Fibroblast of skin of left biceps (primary cell): ENCODE data around the gene UBE2V1.
"Not testable (repeated sequence)": the region's sequence is repeated elsewhere in the genome, so short reads cannot be mapped to it uniquely, and the experiment has no call there.

ENCODE experiments used
- DNase-seq, 2 experiments: peaks; one replicate each; pipeline ENCODE4 v3.0.0-alpha.2; 2013; ENCODE audit warnings: low read depth in 2 of 2

The UBE2V1 gene

DNA sequence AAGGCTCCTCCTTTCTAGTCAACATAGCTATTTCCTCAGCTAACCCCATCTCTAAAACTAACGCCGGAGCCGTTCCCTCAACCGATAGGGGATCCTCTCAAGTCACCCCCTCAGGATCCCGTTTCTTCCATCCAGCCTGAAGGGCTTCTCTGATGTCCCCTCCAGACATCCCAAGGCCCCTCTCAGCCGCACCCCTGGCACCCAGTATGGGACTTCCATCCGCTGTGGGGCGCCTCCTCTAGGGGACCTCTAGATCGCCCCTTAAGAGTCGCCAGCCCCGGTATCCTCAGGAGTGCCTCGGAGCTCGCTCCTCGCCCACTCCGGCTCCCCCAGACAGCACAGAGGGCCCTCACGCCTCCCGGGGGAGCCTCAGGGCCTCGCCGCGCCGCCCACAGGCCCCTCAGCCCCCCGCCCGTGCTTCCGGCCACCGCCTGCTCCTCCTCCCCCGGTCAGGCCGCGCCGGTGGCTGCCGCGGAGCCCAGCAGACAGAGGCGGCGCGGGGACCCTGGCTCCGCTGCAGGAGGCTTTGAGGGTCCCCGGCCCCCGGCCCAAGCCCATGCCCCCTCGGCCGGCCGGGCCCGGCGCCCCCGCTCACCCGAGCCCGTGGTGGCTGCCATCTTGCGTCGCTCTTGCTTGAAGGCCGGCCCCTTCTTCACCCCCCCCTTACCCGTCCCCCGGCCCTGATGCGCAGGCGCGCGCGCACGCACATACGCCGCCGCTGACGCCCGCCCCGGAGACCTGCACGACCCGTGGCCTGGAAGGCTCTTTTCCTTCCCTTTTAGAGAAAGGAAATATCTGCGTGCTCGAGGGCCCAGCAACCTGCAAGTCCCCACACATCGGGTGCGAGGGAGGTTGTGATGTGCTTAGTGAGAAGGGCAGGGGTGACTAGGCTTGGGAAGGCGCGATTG is at the start of gene UBE2V1:
Gene UBE2V1 (minus strand): TSS at position 639 of the 908 bp plus-strand sequence. CDS start 22 bp downstream, at position 617.
- DNase-seq = peak; percentile 47 to 48

DNA sequence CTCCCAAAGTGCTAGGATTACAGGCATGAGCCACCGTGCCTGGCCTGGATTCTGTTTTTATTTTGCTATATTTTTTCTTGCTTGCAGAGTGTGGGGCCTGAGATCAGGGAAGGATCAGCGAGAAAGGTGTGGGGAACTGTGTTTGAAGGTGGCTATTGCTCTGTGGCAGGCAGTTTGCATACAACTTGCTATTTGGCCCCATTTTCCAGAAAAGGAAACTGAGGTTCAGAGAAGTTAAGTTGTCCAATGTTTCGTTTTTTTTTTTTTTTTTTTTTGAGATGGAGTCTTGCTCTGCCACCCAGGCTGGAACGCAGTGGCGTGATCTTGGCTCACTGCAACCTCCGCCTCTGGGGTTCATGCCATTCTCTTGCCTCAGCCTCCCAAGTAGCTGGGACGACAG is 48.5 kb upstream of the UBE2V1 start:
- DNase-seq = not testable (repeated sequence)

DNA sequence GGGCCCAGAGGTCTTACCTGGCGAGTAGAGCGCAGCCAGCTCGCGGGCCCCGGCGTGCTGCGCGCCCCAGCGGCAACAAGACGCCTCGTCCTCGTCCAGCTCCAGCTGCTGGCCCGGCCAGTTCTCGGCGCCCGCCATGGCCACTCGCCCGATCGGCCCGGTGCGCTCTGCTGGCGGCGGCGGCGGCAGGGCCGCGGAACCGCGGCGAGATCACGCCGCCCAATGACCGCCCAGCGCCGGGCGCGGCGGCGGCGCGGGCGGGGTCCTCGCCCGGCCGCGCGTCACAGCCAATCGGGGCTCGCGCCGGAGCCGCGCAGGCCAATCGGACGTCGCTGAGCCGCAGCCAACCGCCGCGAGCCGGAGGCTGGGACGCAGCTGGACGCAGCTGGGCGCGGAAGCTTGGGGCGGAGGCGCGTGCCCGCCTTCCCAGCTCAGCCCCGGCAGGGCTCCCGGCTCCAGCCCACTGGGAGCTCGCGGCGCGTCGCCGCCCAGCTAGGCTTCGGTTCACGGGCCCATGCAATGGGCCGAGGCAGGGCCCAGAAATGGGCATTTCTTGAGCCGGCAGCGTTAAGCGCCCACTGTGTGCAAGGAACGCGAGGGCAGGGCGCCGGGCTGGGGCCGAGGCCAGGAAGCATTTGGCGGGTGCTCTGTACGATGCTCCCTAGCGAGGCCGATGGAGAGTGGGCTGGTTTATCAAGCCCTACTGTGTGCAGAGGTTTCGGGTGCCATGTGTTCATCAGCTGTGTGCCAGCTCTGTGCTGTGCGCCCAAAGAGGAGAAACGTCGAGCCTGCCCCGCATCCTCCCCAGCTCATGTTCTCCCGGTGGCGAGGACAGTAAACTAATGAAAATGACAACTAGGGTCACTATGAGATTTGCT is 40.8 kb upstream of the UBE2V1 start, which contains the start of gene PEDS1:
Gene PEDS1 (minus strand): TSS at position 224 of the 878 bp plus-strand sequence. CDS start 86 bp downstream, at position 138.
- peak; percentile 71 to 79 for DNase-seq

DNA sequence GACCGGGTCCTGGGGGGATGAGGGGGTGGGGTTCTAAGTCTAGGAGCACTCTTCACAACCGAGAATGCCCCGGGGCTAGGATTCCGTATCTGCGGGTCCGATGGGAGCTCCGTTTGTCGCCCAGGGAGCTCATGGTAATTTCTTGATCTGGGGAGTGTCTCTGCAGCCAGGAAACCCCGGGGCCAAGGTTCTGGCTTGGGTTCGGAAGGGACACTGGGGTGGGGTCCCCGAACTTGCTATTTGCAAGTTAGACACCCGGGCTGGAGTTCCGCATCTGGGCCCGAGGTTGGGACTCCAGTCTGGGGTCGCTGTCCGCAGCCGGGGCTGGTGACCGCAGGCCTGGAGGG is 40.2 kb upstream of the UBE2V1 start:
- no peak for DNase-seq

DNA sequence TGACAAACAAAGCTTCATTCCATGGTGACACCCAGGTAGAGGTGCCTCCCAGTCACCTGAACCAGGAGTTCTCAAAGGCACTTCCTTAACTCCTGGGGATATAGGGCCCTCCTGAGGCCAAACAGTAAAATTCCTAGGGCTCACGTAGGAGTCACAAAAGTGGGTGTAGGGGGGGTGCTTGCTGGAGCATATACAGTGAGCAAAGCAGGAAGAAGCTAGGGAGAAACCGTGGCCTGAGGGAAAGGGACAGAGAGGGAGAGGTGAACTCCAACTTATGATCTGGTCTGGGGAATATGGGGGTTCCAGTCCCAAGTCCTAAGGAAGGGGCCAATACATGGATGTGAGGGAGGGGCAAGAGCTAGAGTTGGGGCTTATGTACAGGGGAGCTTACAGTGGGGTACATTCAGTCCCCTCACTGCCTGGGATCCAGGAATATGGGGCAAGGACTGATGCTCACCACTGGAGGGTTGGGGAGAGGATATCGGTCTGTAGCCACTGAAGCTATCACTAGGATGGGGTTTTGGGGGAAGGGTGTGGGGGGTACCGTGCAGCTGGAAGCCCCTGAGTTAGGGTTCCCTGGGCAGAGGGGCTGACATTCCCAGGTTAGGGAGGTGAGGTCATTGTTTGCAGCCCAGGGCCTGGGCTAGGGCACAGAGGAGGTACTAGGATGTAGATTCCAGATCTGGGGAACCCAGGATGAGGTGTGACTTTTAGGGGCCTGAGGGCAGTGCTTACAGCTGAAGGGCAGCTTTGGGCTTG is 39.6 kb upstream of the UBE2V1 start:
- no peak for DNase-seq

DNA sequence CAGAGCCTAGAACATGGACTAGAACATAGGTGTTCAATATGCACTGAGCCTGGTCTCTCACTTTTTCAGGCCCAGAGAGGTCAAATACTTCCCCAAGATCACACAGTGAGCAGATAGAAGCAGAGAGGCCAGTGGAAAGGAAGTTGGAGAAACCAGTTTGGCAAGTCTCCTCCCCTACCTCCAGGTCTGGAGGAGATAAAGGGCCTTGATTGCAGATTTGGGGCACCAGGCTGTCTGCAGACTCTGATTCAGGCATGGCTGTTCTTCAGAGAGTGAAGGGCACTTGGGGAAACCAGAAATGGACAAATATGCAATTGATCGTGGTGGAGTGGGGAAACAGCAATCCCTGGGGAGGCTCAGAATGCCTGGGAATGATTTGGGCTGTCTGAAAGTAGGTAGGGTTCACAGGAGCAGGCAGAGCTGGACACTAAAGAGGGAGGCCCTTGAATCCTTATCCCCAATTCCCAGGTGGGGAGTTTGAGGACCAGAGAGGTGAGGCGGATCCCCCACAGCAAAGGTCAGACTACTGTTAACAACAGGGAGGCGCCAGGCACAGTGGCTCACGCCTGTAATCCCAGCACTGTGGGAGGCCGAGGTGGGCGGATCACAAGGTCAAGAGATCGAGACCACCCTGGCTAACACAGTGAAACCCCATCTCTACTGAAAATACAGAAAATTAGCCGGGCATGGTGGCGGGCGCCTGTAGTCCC is 38.2 kb upstream of the UBE2V1 start:
- DNase-seq = no peak

DNA sequence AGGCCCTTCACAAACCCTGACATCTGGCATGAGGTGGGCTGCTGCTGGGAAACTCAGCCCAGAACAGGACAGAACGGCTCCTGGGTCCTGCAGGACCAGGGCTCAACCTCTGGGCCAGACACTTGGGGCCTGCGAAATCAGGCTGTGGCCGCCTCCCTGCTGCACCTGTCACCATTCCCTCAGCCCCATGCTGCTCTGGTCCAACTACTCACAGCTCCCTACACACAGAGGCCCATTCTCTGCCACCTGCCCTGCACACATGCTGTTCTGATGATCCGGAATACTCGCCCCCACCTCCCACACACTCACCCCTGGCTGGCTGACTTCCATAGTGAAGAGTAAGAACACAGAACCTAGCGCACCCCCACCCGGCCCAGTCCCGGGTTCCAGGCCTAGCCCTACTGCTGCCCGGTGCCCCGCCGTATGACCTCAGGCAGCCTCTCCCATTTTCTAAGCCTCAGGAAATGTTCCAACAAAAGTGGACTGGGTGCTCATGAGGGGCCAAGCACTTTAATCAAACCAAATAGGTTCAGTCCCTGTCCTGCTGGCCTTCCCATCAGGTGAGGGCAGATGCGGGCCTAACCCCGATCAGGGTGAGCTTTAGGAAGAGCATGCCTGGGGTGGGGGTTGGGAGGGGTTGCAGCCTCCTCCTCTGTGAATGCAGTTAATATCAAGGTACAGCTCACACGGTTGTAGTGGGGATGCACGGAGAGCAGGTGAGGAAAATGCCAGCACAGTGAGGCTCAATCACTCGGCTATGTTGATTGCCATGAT is 36.7 kb upstream of the UBE2V1 start:
- no peak for DNase-seq

DNA sequence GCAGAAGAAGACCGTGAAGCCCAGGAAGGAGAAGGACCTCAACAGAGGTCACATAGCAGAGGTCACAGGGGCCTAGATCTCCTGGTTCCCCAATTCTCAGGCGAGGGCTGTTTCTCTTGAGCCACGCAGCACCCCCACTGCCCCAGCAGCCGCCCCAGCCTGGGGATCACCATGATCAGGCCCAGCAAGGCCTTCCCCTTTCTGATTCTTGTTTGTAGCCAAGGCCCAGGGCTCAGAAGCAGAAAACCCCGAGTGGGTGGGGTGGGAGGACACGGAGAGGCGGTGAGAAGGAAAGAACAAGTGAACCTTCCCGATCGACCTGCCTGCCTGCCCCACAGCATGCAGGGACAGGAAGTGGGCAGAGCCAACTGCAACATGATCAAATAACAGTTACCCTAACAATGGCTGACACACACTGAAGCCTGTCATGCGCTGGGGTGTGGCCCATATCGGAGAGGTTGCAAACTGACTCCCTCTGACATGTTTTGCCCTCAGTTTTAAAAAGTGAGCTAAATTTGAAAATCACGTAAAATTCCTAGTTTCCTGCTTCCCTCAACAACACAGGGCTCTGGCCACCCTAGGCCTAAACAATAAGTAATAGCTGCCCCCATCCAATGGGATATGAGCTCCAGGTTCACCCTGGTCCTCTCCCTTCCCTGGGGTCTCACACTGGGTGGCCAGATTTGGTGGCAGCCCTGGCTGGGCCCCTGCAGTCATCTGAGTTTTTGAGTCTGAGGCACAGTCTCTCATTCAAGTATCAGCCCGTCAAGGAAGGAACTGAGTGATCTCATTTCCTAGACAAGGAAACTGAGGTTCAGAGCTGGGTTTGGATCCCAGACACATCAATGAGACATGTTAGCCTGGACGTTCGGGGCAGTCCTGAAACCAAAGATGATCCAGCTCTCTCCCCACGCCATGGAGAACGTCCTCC is 34.0 kb upstream of the UBE2V1 start:
- DNase-seq = no peak

DNA sequence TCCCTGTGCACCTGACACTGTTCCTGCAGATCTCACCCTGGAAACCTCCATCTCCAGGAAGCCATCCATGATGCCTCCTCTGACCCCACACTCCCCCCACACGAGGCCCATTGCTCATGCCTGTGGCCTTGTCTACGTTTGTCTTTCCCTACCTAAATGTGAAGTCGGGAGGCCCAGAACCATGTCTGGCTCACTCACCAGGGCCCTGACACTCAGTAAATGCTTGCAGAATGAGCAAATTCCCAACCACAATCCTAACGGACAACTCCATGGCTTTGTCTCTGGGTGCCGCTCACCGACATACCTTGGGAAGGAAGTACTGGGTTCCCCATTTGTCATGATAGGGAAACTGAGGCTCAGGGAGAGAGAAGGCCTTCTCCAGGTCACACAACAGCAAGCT is 33.3 kb upstream of the UBE2V1 start:
- no peak for DNase-seq

DNA sequence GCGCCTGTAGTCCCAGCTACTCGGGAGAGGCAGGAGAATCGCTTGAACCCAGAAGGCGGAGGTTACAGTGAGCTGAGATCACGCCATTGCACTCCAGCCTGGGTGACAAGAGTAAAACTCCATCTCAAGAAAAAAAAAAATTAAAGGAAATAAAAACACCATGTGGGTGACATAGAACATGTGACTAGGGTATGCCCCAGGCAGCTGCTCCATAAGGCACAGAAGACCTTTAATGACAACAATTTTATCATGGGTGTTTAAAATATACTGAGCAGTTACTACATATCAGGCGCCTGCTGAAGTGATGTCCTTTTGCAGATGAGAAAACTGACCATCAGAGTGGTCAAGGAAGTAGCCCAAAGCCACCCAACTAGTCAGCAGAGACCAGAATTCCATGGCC is 32.6 kb upstream of the UBE2V1 start:
- DNase-seq = no peak

DNA sequence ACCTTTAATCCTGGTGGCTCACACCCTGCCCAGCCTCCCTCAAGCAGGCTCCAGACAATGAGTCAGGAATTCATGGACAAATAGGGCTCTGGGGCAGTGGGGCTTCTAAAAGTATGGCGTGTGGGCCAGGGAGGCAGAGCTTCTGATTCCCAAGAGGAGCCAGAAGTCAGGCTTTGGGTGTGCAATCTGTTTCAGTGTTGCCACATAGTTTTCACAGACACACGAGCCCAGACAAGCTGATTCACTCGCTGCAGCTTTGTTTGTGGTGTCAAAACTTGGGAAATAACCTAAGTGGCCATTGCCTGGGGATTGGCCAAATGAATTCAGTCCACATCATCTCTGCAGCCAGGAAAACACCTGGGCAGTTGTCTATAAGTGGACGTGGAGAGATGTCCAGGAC is 31.4 kb upstream of the UBE2V1 start:
- peak; percentile 92 to 93 for DNase-seq

DNA sequence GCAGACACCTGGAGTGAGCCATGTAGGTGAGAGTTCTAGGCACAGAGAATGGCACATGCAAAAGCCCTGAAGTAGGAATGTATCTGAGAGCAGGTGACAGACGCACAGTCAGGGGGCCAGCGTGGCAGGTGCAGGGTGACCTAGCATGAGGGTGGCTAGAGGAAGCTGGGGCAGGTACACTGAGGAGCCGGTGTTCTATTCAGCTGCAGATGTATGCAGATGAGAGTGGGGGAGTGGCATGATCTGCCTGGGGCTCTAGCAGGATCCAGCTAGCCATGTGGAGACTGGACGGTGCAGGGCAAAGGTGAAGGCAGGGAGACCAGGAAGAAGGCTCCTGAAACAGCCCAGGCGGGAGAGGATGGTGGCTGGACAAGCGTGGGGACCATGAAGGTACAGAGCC is 29.9 kb upstream of the UBE2V1 start:
- DNase-seq = no peak

DNA sequence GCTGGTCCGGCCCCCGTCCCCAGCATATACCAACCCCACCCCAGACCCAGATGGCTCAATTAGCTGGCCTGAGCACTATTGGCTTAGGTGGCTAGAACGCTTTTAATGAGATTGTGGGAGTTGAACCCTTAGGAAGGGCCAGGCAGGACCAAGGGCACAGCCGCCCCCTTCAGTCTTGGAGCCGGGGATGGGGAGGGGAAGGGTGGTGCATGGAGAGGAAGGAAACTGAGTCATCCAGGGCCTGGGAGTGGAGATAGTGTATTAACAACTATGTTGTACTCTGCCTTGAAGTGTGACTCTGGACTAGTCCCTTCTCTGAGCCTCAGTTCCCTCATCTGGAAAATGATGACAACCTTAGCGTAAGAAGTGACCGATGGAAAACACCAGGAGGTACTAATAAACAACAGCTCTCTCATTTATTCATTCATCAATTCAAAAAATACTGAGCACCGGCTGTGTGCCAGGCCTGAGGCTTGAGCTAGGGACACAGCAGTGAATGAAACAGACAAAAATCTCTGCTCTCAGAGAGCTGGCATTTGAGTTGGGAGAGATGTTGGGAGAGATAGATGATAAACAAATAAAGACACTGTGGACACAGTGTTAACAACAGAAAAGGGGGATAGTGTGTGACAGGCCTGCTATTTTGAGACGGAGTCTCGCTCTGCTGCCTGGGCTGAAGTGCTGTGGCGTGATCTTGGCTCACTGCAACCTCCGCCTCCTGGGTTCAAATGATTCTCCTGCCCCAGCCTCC is 29.0 kb upstream of the UBE2V1 start:
- no peak for DNase-seq

DNA sequence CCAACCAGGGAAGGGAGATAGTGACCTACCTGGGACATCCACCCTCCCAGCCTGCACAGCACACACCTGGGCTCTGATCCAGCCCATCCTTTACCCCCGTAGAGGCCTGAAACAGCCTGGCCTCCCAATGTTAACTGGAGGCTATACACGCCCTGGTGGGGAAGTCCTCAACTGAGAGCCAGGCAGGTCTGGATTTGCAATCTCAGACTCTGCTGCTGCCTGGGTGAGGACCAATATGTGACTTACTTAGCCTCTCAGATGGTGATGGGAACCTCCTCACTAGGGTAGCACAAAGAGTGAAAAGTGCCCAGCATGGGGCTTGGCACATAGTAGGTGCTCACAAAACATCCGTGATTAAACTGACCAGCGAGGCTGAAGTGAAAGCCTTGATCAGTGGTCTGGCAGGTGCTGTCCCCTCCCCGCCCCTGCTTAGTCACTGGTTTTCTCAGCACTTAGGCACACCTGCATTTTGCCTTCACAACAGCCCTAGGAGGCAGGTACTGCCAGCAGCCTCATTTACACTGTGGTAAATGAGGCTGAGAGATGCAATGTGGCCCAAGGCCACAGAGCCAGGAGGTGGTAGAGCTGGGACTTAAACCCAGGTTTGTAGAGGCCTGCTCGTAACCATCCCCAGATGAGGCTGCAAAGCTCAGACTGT is 28.2 kb upstream of the UBE2V1 start:
- no peak for DNase-seq

DNA sequence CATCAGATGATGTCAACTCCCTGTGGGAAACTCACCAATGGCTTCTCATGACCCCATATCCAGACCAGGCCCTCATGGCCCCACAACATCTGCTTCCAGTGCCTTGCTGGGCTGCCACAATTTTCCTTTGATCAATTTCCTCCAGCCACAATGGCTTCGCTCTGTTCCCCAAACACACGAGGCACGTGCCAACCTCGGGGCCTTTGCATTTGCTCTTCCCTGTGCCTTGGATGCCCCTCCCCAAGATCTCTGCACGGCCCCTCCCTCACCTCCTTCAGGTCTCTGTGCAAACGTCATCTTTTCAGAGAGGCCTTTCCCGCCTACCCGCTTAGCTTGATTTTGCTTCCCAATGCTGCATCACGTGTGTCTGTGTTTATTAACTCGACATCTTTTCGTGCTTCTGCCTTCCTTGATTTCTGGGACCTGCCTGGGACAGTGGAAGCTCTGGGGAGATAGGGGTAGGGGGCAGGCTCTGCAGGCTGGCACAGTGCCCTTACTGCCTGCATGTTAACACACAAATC is 27.4 kb upstream of the UBE2V1 start:
- DNase-seq = no peak

DNA sequence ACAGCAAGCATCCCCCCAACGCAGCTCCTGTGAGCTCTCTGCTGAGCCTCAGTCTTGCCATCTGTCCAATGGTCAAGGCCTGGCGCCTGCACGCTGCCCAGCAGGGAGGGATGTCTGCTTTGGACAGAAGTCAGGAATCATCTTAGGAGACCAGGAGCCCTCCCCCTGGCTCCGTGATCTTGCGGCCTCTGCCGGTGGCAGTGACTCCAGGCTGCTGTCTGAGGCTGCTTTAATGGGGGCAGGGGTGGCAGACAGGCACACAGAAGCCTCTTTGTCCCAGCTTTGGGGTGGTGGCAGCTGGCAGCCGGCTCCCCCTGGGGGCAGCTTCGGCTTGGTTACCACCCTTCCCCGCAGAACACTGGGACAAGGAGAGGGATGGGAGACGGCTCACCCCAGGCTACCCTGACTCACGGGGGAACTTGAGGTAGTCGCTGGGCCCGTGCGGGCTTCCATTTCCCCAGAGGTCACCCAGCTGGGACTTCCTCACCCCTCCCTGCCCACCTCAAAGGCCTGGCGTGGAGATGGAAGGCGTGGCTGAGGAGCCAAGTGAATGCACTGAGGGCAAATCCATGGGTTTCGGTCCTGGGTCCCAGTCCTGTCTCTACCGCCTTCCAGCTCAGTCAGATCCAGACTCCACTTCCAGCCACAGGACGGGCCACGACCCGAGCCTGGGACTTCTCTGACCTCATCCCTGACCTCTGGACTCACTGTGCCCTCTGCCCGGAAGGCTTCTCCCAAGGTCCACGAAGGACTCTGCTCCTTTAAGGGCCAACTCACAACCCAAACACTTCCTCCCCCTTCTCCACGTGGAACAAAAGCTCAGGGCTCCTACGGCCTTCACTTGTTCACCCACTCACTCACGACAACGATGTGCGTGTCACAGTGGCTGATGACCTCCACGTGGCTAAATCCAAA is 25.8 kb upstream of the UBE2V1 start:
- no peak for DNase-seq

DNA sequence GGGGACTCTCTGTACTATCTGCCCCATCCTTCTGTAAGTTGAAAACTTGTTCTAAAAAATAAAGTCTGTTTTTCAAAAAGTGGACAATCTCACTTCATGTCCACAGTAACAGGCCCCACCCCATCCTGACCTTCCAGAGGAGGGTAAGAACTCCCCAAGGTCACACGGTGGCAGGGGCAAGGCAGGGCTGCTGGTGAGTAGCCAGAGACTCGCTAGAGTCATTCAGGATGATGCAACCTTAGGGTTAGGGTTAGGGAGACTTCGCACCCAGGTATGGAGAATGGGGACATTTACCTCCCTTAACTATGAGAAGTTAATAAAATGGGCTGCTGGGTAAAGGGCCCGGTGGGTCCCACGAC is 25.1 kb upstream of the UBE2V1 start:
- no peak for DNase-seq
